NCI-H774 (cell line): ENCODE results near the gene BCKDHA.

Experiments used
- DNase-seq: peaks from one replicate; lab custom pipeline; 2025; lab: John Stamatoyannopoulos, UW

Gene BCKDHA

DNA sequence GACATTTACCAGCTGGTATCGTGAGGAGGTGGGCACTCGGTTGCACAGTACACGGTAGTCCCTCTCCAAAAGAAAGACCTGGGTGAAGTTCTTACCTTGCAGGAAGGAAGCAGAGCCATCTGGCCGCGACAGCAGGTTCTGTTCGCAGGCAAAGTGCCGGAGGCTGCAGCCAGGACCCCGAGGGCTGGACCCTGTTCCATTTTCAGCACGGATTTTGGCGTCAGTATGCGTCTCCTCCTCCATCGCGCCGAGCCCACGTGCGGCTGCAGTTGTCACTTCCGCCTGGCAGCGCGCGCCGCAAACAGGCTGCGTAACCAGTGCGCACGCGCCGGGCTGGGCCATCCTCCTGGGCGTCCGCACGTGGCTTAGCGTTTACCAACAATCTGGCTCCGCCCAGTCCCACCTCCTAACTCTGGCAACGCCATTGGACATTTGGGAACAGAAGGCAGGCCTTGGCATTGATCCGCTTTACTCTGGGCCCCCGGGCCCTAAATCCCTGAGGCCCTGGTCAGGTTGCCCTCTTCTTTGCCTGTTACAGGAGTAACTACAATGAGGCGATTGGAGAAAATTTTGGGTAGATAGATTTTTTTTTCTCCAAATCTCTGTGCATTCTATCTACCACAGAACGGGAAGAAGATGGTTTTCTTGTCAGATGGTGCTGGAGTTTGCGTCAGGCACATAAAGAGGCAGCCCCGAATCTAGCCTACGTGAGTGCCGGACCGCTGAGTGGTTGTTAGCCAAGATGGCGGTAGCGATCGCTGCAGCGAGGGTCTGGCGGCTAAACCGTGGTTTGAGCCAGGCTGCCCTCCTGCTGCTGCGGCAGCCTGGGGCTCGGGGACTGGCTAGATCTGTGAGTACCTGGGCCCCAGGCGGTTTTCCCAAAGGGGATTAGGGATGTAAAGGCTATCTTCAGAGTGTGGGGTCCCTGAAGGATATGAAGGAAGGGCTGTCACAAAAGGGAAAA is at the start of gene BCKDHA, which contains the start of gene EXOSC5:
Gene BCKDHA, plus strand, starts transcription at position 733 of the 964 bp plus-strand sequence. Its CDS starts 10 bp downstream, at position 743.
Gene EXOSC5, minus strand, starts transcription at position 274 of the 964 bp plus-strand sequence. Its CDS starts 31 bp downstream, at position 243.
- peak; percentile 99 for DNase-seq

GRCh38 chr19:41350735-41351338 is 46.8 kb upstream of the BCKDHA start:
- DNase-seq: no peak

DNA sequence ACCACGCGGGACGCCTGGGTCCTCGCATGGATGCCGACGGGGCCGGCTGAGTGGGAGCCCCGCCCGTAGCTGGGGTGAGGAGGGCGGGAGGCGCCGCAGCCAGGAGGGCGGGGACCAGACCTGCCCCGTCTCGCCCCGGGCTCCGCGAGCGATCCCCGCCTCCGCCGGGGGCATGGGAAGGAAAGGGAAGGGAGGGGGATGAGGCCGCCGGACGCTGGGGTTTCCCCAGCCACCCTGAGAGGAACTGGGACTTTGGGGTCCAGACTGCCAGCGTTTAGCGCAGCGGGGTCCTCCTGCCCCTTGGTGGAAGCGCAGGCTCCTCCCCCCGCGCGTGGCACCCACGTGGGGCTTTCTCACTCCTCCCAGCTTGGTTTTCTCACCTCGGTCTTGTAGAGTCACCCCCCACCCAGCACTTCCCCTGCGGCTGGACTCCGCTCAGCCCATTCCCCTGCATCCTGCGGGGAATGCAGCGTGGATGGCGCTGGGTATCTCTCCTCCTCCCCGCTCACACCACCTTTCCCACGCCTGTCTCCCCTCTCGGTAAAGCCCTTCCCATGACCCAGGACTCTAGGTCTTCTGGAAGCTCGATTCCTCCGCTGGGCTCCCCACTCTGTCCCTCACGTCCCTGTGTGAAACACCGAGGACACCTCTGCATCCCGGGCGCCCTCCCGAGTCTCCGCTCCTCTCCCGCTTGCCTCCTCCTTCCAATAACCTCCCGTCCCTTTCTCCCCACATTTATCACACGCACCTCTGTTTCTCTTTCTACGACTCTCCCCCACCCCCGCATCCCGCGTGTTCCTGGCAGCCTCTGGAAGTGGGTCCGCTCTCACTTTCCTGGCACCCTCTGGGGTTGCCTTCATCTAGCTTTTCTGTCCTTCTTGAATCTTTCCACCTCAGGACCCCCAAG is 46.0 kb upstream of the BCKDHA start:
- DNase-seq: no peak

DNA sequence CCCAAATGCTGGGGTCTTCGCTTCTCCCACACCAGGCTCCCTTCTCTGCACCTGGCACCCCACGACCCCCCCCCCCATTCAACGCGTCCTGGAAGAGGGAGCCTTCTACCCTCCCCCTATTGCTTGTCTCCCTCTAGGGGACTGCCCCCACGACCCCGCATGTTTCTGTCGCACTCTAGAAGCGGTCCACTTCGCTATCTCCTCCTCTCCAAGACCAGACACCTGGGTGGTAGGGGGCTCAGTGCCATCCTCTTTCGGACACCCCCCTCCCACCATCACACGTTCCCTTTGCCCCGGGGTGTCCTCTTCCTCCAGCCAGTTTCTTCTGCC is 45.4 kb upstream of the BCKDHA start:
- DNase-seq: no peak

GRCh38 chr19:41352609-41353465 is 44.8 kb upstream of the BCKDHA start:
- no peak for DNase-seq

- peak; percentile 9 for DNase-seq
These were observed 43.9 kb upstream of the BCKDHA start, which contains the start of gene TGFB1 for GRCh38 chr19:41353466-41354342. Gene TGFB1 (minus strand): TSS chr19:41353922. CDS start chr19:41353044, 878 bp downstream.

DNA sequence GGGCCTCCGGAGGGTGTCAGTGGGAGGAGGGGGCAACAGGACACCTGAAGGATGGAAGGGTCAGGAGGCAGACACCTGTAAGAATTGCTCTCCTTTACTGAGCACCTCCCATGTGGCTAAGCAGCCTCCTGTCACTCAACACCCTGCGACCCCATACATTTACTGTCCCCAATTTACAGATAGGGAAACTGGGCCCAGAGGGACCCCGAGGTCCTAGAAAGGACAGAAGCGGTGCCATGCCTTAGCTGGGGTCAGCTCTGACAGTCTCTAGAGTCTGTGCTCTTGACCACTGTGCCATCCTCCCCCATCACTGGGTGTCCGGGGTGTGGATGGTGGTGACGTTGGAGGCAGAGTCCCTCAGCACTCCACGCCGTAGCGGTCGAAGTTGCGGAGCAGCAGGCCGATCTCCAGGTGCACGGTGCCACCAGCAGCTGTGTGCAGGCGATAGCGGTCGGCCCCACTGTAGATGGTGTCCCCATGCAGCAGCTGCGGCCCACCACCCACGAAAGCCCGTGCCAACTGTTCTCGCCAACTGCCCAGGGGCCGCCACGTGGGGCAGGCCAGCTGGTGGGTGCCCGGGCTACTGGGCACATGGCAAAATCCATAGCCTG is 43.2 kb upstream of the BCKDHA start:
- DNase-seq: no peak

DNA sequence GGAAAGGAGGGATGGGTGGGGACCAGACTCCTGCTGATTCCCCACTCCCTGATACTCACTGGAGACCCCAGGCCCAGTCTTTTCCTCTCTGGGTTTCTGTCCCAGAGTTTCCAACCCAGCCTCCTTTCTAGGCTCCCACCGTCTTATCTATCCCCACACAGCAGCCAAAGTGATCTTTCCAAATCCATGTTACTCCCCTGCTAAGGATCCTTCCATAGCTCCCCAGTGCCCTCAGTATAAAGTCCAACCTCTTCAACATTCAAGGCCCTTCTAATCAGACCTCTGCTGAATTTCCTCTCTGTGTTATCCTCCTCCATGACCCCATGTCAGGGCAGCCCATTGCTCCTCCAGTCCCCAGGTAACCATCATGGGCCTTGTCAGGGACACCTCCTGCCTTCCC is 42.6 kb upstream of the BCKDHA start:
- no peak for DNase-seq

GRCh38 chr19:41355802-41356201 is 41.8 kb upstream of the BCKDHA start:
- DNase-seq: no peak

GRCh38 chr19:41356984-41357739 is 40.5 kb upstream of the BCKDHA start:
- DNase-seq: no peak

- DNase-seq: no peak
These were observed 39.9 kb upstream of the BCKDHA start for GRCh38 chr19:41357746-41358145.

GRCh38 chr19:41359741-41360140 is 37.9 kb upstream of the BCKDHA start:
- no peak for DNase-seq

GRCh38 chr19:41362143-41362847 is 35.3 kb upstream of the BCKDHA start:
- DNase-seq: peak; percentile 24

DNA sequence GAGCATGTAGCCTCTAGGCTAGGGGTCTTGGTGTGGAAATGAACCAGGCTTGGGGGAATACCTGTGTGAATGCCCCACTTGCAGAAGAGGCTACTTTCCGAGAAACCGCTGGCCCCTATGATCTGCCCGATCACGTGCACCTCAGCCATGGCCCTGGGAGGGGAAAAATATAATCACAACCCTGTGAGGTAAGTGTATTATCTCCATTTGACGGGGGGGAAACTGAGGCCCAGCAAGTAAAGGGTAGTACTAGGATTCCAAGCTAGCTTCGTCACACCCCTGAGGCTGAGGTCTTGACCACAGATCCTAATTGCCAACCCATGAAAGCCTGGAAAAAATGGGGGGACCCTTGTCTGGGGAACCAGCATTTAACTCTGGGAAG is 34.3 kb upstream of the BCKDHA start:
- no peak for DNase-seq

DNA sequence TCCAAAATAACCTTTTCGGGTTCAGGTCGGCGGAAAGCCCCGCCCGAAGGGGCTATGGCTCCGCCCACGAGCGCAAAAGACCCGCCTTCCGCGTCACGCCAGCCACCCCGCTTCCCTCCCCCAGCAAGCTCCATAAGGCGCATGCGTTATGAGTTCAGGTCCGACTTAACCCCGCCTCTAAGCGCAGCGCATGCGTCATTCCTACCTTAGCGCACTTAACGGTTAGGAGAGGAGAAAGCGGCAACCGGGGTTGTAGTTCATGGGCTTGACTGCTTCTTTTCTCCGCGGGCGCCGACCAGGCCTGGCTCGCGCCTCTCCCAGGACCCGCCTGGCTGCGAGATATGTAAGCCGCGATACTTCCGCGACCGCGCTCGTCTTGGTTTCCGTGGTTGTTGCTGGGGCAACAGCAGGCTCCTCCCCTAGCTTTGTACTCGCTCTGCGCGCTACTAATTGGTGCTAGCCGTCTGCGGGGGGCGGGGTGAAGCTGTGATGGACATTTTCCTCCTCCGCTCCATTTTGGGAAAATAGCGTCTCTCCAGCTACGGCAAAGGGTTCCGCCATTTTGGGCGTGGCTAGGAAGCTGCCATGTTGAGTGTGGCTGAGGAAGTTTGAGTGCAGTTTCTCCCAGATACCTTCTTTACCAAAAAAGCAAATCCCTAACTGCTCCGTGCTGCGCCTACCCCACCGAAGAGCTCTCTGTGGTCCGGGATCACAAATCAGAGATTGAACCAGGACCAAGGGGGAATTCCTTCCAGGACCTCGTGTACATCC is 33.7 kb upstream of the BCKDHA start, which contains the start of gene B9D2:
Gene B9D2, minus strand, starts transcription at position 397 of the 771 bp plus-strand sequence. CDS start 630 bp downstream, outside the sequence.
- peak; percentile 95 for DNase-seq

- no peak for DNase-seq
These were observed 32.9 kb upstream of the BCKDHA start for GRCh38 chr19:41364524-41365391.
